ENCODE measurements around the gene SLC22A23.
A peak's percentile ranks its signal among the peaks of the same experiment; 100 is the strongest.
"Not testable (repeated sequence)": the region's sequence is repeated elsewhere in the genome, so short reads cannot be mapped to it uniquely, and the experiment has no call there.

SLC22A23 gene

GRCh38 chr6:3383525-3383924, 73.3 kb downstream of the SLC22A23 start:
- no peak overlapping the region for H3K4me3 ChIP-seq (ENCODE audit: low read length)
- no peak for TF ChIP-seq CTCF (conservative IDR thresholded peaks at IDR 0.05; ENCODE audit: low read length)
- DNase-seq (ENCODE audit: low read depth), result peak; percentile 38

GRCh38 chr6:3382326-3383279, 74.2 kb downstream of the SLC22A23 start:
- DNase-seq (ENCODE audit: low read depth), result no peak
- no peak overlapping the region for H3K4me3 ChIP-seq (ENCODE audit: low read length)
- no peak for TF ChIP-seq CTCF (conservative IDR thresholded peaks at IDR 0.05; ENCODE audit: low read length)

- no peak for TF ChIP-seq CTCF (conservative IDR thresholded peaks at IDR 0.05; ENCODE audit: low read length)
- no peak overlapping the region for H3K4me3 ChIP-seq (ENCODE audit: low read length)
- no peak for DNase-seq (ENCODE audit: low read depth)
Measured at GRCh38 chr6:3381233-3381921, 75.5 kb downstream of the SLC22A23 start.

- no peak for TF ChIP-seq CTCF (conservative IDR thresholded peaks at IDR 0.05; ENCODE audit: low read length)
- DNase-seq (ENCODE audit: low read depth), result no peak
- H3K4me3 ChIP-seq (ENCODE audit: low read length), result no peak overlapping the region
Measured at GRCh38 chr6:3380344-3381232, 76.3 kb downstream of the SLC22A23 start.

- DNase-seq (ENCODE audit: low read depth), result no peak
- no peak overlapping the region for H3K4me3 ChIP-seq (ENCODE audit: low read length)
- TF ChIP-seq CTCF (conservative IDR thresholded peaks at IDR 0.05; ENCODE audit: low read length), result no peak
Measured at GRCh38 chr6:3379482-3380060, 77.3 kb downstream of the SLC22A23 start.

GRCh38 chr6:3378808-3379207, 78.0 kb downstream of the SLC22A23 start:
- DNase-seq (ENCODE audit: low read depth); H3K4me3 ChIP-seq (ENCODE audit: low read length): not testable (repeated sequence)

GRCh38 chr6:3378398-3378782, 78.5 kb downstream of the SLC22A23 start:
- not testable (repeated sequence) for DNase-seq (ENCODE audit: low read depth); H3K4me3 ChIP-seq (ENCODE audit: low read length)
